HepG2 (cell line): ENCODE data around the gene ASCL3. TPM values are rescaled to one million over a fixed set of nuclear protein-coding genes. Genes with fewer than 3 reads are reported as not detected.

Source experiments
- ATRX ChIP-seq: sonication (generic); formaldehyde crosslinking; IDR thresholded peaks from 2 replicates; pipeline ENCODE4 v1.4.0; 2020; ENCODE audit warnings: missing genetic modification reagents, borderline replicate concordance
- FOSL2 ChIP-seq: sonication (generic); formaldehyde crosslinking; IDR thresholded peaks from 2 replicates; pipeline ENCODE4 v1.4.0; 2020; ENCODE audit warnings: missing genetic modification reagents
- HDAC2 ChIP-seq: sonication (generic); formaldehyde crosslinking; IDR thresholded peaks from 2 replicates; pipeline ENCODE4 v1.4.0; 2020; ENCODE audit warnings: missing genetic modification reagents
- KMT2A ChIP-seq: sonication (generic); formaldehyde crosslinking; IDR thresholded peaks from 2 replicates; pipeline ENCODE4 v1.4.0; 2020; ENCODE audit warnings: missing genetic modification reagents
- MEIS2 ChIP-seq: sonication (generic); formaldehyde crosslinking; IDR thresholded peaks from 2 replicates; pipeline ENCODE4 v1.9.0; 2021; ENCODE audit warnings: mild to moderate bottlenecking, missing genetic modification reagents
- POLR2AphosphoS5 ChIP-seq: IDR thresholded peaks from 2 replicates; pipeline ENCODE4 v1.6.1; 2012; ENCODE audit warnings: low read depth, low read length
- SMARCC2 ChIP-seq: fragments of 450-650 bp; IDR thresholded peaks from 2 replicates; pipeline ENCODE4 v1.6.1; 2017; ENCODE audit warnings: antibody characterized with exemption, mild to moderate bottlenecking
- TBP ChIP-seq: sonication (generic); formaldehyde crosslinking; IDR thresholded peaks from 2 replicates; pipeline ENCODE4 v1.5.0; 2020; ENCODE audit warnings: missing genetic modification reagents
- TEAD3 ChIP-seq: optimal IDR thresholded peaks from 2 replicates; pipeline ENCODE3; 2016; ENCODE audit warnings: borderline replicate concordance
- YEATS2 ChIP-seq: sonication (generic); formaldehyde crosslinking; IDR thresholded peaks from 2 replicates; pipeline ENCODE4 v1.4.0; 2020; ENCODE audit warnings: missing genetic modification reagents, borderline replicate concordance
- ZBTB20 ChIP-seq: sonication (generic); formaldehyde crosslinking; IDR thresholded peaks from 2 replicates; pipeline ENCODE4 v1.8.1; 2023; ENCODE audit warnings: missing genetic modification reagents, low read depth, mild to moderate bottlenecking, borderline replicate concordance
- ZFP41 ChIP-seq: sonication (generic); formaldehyde crosslinking; IDR thresholded peaks from 2 replicates; pipeline ENCODE4 v1.4.0; 2020; ENCODE audit warnings: mild to moderate bottlenecking, missing genetic modification reagents, borderline replicate concordance
- ZNF101 ChIP-seq: sonication (generic); formaldehyde crosslinking; IDR thresholded peaks from 2 replicates; pipeline ENCODE4 v1.4.0; 2020; ENCODE audit warnings: mild to moderate bottlenecking, low read depth, missing genetic modification reagents, borderline replicate concordance
- ZNF235 ChIP-seq: sonication (generic); formaldehyde crosslinking; IDR thresholded peaks from 2 replicates; pipeline ENCODE4 v1.8.1; 2023; ENCODE audit warnings: mild to moderate bottlenecking, missing genetic modification reagents, borderline replicate concordance
- ZNF296 ChIP-seq: sonication (generic); formaldehyde crosslinking; conservative IDR thresholded peaks from 2 replicates; pipeline ENCODE4 v1.5.0; 2020; ENCODE audit warnings: mild to moderate bottlenecking, missing genetic modification reagents
- ZNF34 ChIP-seq: sonication (generic); formaldehyde crosslinking; IDR thresholded peaks from 2 replicates; pipeline ENCODE4 v1.4.0; 2020; ENCODE audit warnings: mild to moderate bottlenecking, missing genetic modification reagents, borderline replicate concordance
- ZNF350 ChIP-seq: sonication (generic); formaldehyde crosslinking; IDR thresholded peaks from 2 replicates; pipeline ENCODE4 v1.4.0; 2020; ENCODE audit warnings: mild to moderate bottlenecking, low read depth, missing genetic modification reagents, borderline replicate concordance
- ZNF530 ChIP-seq: sonication (generic); formaldehyde crosslinking; IDR thresholded peaks from 2 replicates; pipeline ENCODE4 v1.5.0; 2020; ENCODE audit warnings: low read depth, mild to moderate bottlenecking, missing genetic modification reagents
- polyA plus RNA-seq, 8 experiments: library from polyadenylated mRNA; depleted of rRNA in 3 of 8; stranded (reverse) in 7 of 8; unstranded in 1 of 8; fragments of >200 nt; fragmentation: Illumina TruSeq in 4 of 8; extraction: Trizol in 4 of 8; gene quantifications; 2 replicates each; pipeline versions ENCODE4 v1.2.1 to v1.2.3, GENCODE V29; 2011 to 2016; ENCODE audit warnings: low read depth in 4 of 8, missing spikeins in 1 of 8, mixed read lengths in 1 of 8; ENCODE audit not compliant: insufficient read depth in 1 of 8
- total RNA-seq, 5 experiments: library from RNA; depleted of rRNA; stranded (reverse); fragments of >200 nt; fragmentation: Illumina TruSeq; extraction: Trizol; gene quantifications; 2 replicates each; pipeline ENCODE4 v1.2.3, GENCODE V29; 2016; ENCODE audit warnings: low read depth in 1 of 5
- TF ChIP-seq, protein P1 (sequence below): sonication (generic); formaldehyde crosslinking; IDR thresholded peaks from 2 replicates; pipeline ENCODE4 v1.4.0; 2020; ENCODE audit warnings: missing genetic modification reagents, borderline replicate concordance
- TF ChIP-seq, protein P2 (sequence below): sonication (generic); formaldehyde crosslinking; IDR thresholded peaks from 2 replicates; pipeline ENCODE4 v1.4.0; 2020; ENCODE audit warnings: missing genetic modification reagents
- TF ChIP-seq, protein P3 (sequence below): sonication (generic); formaldehyde crosslinking; IDR thresholded peaks from 2 replicates; pipeline ENCODE4 v1.5.1; 2020; ENCODE audit warnings: mild to moderate bottlenecking, missing genetic modification reagents

ASCL3 gene
- total and polyA plus RNA-seq, 2 of the 13 experiments (the other 11 are each of a cell fraction or from before 2014, with no cell fraction given), result not detected

DNA sequence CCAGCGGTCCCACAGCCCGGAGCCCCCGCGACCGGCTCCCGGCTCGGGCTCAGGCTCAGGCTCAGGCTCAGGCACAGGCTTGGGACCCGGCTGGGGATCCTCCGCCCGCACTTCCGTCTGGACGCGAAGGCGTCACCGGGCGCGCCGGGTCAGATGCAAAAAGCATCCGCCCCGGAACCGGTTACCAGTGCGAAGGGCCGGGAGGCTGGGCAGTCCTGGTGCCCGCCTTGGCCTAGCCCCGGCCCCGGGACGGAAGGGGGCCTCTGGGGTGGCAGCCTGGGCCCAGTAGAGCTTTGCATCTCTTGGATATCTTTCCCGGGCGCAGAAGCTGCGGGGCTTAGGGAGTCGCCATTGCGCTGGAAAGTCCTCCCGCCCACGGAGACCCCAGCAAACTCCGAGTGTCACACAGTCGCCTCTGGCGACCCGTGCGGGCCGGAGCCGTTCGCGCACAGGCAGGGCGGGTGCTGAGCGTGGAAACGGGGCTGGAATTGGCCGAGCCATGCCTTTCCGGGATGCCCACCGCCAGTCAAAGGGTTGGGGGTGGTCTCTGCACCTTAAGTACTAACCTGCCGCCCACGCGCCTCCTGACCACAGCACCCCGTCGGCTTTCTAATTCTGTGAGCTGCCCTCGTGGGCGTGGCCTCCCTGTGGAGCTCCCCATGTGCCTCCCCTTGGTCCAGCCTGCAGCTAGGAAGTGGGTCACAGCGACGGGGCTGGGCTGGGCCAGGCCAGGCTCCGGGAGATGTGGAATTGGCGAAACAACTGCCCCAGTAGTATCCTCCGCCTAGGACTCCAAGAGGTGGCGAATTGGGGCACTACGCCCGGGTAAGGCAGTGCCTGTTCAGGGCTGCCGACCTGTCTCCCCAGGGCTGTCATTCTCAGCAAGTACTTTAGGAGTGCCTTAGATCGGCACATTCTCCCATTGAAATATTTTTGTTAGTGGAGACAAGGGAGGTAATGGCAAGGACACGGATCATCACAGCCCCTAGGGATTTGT, 21.8 kb upstream of the ASCL3 start, which contains the start of gene TMEM9B (continued):
- TF ChIP-seq, protein P1, sequence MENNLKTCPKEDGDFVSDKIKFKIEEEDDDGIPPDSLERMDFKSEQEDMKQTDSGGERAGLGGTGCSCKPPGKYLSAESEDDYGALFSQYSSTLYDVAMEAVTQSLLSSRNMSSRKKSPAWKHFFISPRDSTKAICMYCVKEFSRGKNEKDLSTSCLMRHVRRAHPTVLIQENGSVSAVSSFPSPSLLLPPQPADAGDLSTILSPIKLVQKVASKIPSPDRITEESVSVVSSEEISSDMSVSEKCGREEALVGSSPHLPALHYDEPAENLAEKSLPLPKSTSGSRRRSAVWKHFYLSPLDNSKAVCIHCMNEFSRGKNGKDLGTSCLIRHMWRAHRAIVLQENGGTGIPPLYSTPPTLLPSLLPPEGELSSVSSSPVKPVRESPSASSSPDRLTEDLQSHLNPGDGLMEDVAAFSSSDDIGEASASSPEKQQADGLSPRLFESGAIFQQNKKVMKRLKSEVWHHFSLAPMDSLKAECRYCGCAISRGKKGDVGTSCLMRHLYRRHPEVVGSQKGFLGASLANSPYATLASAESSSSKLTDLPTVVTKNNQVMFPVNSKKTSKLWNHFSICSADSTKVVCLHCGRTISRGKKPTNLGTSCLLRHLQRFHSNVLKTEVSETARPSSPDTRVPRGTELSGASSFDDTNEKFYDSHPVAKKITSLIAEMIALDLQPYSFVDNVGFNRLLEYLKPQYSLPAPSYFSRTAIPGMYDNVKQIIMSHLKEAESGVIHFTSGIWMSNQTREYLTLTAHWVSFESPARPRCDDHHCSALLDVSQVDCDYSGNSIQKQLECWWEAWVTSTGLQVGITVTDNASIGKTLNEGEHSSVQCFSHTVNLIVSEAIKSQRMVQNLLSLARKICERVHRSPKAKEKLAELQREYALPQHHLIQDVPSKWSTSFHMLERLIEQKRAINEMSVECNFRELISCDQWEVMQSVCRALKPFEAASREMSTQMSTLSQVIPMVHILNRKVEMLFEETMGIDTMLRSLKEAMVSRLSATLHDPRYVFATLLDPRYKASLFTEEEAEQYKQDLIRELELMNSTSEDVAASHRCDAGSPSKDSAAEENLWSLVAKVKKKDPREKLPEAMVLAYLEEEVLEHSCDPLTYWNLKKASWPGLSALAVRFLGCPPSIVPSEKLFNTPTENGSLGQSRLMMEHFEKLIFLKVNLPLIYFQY (CRISPR knock-in tag), result 0 out of 2 replicates have a peak, but pooled peaks have one; percentile 32
- TF ChIP-seq, protein P2, sequence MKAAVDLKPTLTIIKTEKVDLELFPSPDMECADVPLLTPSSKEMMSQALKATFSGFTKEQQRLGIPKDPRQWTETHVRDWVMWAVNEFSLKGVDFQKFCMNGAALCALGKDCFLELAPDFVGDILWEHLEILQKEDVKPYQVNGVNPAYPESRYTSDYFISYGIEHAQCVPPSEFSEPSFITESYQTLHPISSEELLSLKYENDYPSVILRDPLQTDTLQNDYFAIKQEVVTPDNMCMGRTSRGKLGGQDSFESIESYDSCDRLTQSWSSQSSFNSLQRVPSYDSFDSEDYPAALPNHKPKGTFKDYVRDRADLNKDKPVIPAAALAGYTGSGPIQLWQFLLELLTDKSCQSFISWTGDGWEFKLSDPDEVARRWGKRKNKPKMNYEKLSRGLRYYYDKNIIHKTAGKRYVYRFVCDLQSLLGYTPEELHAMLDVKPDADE (CRISPR knock-in tag), result 0 out of 2 replicates have a peak, but pooled peaks have one; percentile 85
- TF ChIP-seq ZBTB20 (CRISPR knock-in tag) (no peak; the same call in 1 of the 2 replicates), SMARCC2 (no peak), FOSL2 (CRISPR knock-in tag) (0 out of 2 replicates have a peak, but pooled peaks have one; percentile 11), ZNF235 (CRISPR knock-in tag) (no peak), POLR2AphosphoS5 (peak; percentile 78), ZNF296 (CRISPR knock-in tag) (no peak), KMT2A (peak; percentile 78; the same call in 1 of the 2 replicates), ATRX (CRISPR knock-in tag) (no peak), TBP (no peak), ZNF101 (CRISPR knock-in tag) (no peak), HDAC2 (peak; percentile 64), ZNF350 (CRISPR knock-in tag) (peak; percentile 93; the same call in 1 of the 2 replicates), TEAD3 (no peak), ZNF530 (CRISPR knock-in tag) (no peak), YEATS2 (CRISPR knock-in tag) (peak; percentile 85; the same call in 1 of the 2 replicates), ZNF34 (CRISPR knock-in tag) (no peak), MEIS2 (peak; percentile 50; the same call in 1 of the 2 replicates), ZFP41 (CRISPR knock-in tag) (no peak)
- TF ChIP-seq, protein P3, sequence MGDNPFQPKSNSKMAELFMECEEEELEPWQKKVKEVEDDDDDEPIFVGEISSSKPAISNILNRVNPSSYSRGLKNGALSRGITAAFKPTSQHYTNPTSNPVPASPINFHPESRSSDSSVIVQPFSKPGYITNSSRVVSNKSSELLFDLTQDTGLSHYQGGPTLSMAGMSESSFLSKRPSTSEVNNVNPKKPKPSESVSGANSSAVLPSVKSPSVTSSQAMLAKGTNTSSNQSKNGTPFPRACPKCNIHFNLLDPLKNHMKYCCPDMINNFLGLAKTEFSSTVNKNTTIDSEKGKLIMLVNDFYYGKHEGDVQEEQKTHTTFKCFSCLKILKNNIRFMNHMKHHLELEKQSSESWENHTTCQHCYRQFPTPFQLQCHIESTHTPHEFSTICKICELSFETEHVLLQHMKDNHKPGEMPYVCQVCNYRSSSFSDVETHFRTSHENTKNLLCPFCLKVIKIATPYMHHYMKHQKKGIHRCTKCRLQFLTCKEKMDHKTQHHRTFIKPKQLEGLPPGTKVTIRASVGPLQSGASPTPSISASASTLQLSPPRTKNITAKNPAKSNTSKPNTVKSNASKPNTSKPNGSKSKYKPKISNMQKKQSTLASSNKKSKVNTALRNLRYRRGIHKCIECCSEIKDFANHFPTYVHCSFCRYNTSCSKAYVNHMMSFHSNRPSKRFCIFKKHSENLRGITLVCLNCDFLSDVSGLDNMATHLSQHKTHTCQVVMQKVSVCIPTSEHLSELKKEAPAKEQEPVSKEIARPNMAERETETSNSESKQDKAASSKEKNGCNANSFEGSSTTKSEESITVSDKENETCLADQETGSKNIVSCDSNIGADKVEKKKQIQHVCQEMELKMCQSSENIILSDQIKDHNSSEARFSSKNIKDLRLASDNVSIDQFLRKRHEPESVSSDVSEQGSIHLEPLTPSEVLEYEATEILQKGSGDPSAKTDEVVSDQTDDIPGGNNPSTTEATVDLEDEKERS, result 0 out of 2 replicates have a peak, but pooled peaks have one; percentile 63
